GM18868 (cell line): ENCODE data around the gene SPATA31D3.
"Not testable (repeated sequence)": the region's sequence is repeated elsewhere in the genome, so short reads cannot be mapped to it uniquely, and the experiment has no call there.

ENCODE experiments used
- ATAC-seq: cut with Tn5 transposase; IDR thresholded peaks from one replicate; pipeline ENCODE4 v1.9.1; 2021; ENCODE audit warnings: mild to moderate bottlenecking, moderate library complexity; ENCODE audit not compliant: unreplicated experiment

Gene SPATA31D3

DNA sequence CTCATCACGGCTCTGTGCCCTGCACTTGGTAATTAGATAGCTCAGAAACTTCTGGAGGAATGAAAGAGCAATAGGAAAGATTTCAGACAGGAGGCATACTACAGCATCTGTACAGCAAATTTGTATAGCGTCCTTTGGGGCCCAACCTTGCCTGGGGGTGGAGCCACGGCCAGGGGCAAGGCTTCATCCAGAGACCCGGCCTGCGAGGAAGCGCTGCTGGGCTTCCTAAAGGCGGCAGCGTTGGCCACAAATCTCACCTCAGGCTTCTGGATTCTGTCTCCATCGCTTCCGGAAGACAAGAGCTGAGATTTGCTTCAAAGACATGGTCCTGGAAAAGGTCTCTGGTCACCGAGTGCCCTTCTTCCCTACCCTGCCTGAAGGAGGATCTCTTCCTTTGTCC is 33.1 kb downstream of the SPATA31D3 start:
- no peak for ATAC-seq

- ATAC-seq = no peak
Observed at GRCh38 chr9:81979196-81979595, 35.9 kb downstream of the SPATA31D3 start.

DNA sequence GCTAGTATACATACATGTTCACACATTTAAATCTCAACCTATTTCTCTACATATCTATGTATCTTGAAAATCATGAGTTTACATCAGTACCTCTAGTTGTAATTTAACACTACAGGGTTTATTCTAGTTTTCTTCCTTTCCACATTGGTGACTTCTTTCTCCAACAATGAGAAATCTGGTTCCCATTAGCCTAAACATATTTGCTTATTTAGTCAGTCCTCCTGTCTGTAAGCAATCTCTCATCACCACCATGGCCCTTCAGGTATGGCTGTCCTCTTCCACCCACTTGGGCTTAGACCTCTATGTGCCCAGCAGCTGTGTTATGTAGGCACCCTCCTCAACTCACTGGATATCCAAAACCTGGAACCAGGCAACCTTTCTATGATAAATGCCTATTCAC is 37.3 kb downstream of the SPATA31D3 start:
- no peak for ATAC-seq

GRCh38 chr9:81981883-81982282 is 38.6 kb downstream of the SPATA31D3 start:
- ATAC-seq = no peak

GRCh38 chr9:81984928-81985327 is 41.6 kb downstream of the SPATA31D3 start:
- ATAC-seq = no peak

DNA sequence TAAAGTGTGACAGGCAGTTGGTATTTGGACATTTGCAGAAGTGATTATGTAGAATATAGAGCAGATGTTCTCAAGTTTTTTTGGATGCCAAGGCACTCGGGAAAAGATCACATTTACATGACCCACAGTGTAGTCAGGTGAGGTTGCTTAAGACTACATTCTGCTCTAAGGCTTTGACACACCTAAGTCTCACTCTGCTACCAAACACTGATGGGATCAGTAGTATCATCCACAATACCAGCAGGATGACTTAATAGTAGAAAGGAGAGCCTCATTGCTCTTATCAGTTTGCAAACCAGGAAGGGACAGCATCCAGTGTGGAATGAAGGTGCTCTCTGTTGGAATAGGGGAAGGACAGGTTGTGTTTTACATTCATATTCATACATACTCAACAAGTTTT is 42.8 kb downstream of the SPATA31D3 start:
- ATAC-seq = no peak

DNA sequence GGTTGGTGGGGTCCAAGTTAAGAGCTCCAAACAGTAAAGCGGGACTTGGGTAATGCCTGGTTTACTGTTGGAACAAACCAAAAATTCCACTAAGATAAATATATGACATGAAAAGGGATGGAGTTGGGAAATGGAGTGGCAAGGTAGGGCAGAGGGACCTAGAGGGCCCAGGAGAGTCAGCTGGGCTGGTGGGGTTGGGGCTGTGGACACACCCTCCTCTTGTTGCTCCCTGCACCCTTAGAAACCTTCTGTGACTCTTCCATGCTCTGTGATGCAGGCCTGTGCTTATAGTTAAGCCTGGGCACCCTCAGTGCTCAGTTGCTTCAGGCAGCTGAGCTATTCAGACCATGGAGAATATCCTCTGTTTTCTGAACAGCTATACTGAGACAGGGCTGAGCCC is 45.2 kb downstream of the SPATA31D3 start, which contains the start of gene SPATA31D1:
Gene SPATA31D1 (plus strand): TSS at position 301 of the 400 bp plus-strand sequence. CDS start 47 bp downstream, at position 348.
- not testable (repeated sequence) for ATAC-seq

DNA sequence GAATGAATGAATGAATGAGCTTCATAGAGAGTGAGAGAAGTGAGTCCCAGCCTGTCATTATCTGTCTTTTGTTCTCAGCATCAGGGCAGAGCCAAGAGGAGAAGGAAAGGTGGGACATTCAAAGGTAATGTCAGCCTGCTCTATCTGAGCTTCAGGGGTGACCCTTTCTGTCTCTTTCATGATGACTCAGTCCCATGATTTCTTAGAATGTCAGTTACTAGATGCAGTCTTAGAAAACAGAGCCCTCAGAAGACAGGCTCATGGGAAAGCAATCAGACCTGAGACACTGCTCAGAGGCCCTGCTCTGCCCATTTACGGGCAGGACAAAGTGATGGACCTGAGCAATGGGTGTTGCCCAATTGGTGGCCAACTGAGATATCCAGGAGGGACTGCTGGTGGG is 46.4 kb downstream of the SPATA31D3 start:
- ATAC-seq = peak; percentile 61

GRCh38 chr9:81993656-81994055 is 50.4 kb downstream of the SPATA31D3 start:
- no peak for ATAC-seq
